Measurements from ENCODE around the gene RBBP5.

Gene RBBP5

GRCh38 chr1:205041001-205041715, 80.6 kb downstream of the RBBP5 start:
- DNase-seq (ENCODE audit: low read depth): no peak
- TF ChIP-seq, protein P1, sequence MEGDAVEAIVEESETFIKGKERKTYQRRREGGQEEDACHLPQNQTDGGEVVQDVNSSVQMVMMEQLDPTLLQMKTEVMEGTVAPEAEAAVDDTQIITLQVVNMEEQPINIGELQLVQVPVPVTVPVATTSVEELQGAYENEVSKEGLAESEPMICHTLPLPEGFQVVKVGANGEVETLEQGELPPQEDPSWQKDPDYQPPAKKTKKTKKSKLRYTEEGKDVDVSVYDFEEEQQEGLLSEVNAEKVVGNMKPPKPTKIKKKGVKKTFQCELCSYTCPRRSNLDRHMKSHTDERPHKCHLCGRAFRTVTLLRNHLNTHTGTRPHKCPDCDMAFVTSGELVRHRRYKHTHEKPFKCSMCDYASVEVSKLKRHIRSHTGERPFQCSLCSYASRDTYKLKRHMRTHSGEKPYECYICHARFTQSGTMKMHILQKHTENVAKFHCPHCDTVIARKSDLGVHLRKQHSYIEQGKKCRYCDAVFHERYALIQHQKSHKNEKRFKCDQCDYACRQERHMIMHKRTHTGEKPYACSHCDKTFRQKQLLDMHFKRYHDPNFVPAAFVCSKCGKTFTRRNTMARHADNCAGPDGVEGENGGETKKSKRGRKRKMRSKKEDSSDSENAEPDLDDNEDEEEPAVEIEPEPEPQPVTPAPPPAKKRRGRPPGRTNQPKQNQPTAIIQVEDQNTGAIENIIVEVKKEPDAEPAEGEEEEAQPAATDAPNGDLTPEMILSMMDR (IDR thresholded peaks at IDR 0.05; ENCODE audit: insufficient read depth, low read depth, low read length, missing control alignments): no peak
- no peak overlapping the region for H3K4me3 ChIP-seq (ENCODE audit: low read depth, low read length)

- no peak for DNase-seq (ENCODE audit: low read depth)
- no peak overlapping the region for H3K4me3 ChIP-seq (ENCODE audit: low read depth, low read length)
- TF ChIP-seq, protein P1 (IDR thresholded peaks at IDR 0.05; ENCODE audit: insufficient read depth, low read depth, low read length, missing control alignments): no peak
Observed at GRCh38 chr1:205038132-205038786, 83.5 kb downstream of the RBBP5 start.

GRCh38 chr1:205037539-205037938, 84.2 kb downstream of the RBBP5 start:
- H3K4me3 ChIP-seq (ENCODE audit: low read depth, low read length): no peak overlapping the region
- TF ChIP-seq, protein P1 (IDR thresholded peaks at IDR 0.05; ENCODE audit: insufficient read depth, low read depth, low read length, missing control alignments): no peak
- no peak for DNase-seq (ENCODE audit: low read depth)

Measured in GM12865 (cell line).